ENCODE data around the gene NABP1.

Gene NABP1

GRCh38 chr2:191701696-191702095 is 23.8 kb downstream of the NABP1 start:
- no peak overlapping the region for H3K4me2 ChIP-seq
- no peak for TF ChIP-seq Cebpa-rat (IDR thresholded peaks at IDR 0.05)
- no peaks in the 10 kb centered on the region for H3K27me3 ChIP-seq
- H3K36me3 ChIP-seq, result peaks cover 0 to 13% (median 0%) of the 10 kb centered on the region in 11 experiments; a peak in 3 of 22 replicates
- no peak overlapping the region for H3K4me3 ChIP-seq
- H3K9me3 ChIP-seq (replicated peaks in 1 of 11), result peaks cover 0 to 7% (median 0%) of the 10 kb centered on the region in 11 experiments; a peak in 3 of 22 replicates
- peaks cover 0 to 3% (median 0%) of the 10 kb centered on the region in 10 experiments; a peak in 2 of 20 replicates for H3K4me1 ChIP-seq
- no peak overlapping the region for H3K9ac ChIP-seq
- H3K27ac ChIP-seq, result no peak overlapping the region
- H4K20me1 ChIP-seq, result 0 out of 22 replicates have a peak, but pooled peaks cover 0 to 4% (median 0%) of the 10 kb centered on the region in 11 experiments

GRCh38 chr2:191703079-191703725 is 25.3 kb downstream of the NABP1 start:
- Histone ChIP-seq H3K27me3 (no peaks in the 10 kb centered on the region), H3K27ac (no peak overlapping the region), H3K4me2 (no peak overlapping the region), H3K9me3 (replicated peaks in 1 of 11) (peaks cover 0 to 7% (median 0%) of the 10 kb centered on the region in 11 experiments; a peak in 3 of 22 replicates), H4K20me1 (no peaks in the 10 kb centered on the region), H3K4me3 (no peak overlapping the region), H3K36me3 (peaks cover 0 to 8% (median 0%) of the 10 kb centered on the region in 11 experiments; a peak in 1 of 22 replicates), H3K9ac (no peak overlapping the region), H3K4me1 (no peaks in the 10 kb centered on the region)
- TF ChIP-seq Cebpa-rat (IDR thresholded peaks at IDR 0.05), result no peak

- Histone ChIP-seq H3K4me3 (no peak overlapping the region), H3K36me3 (peaks cover 0 to 16% (median 0%) of the 10 kb centered on the region in 11 experiments; a peak in 2 of 22 replicates), H3K27ac (no peak overlapping the region), H4K20me1 (no peaks in the 10 kb centered on the region), H3K9ac (no peak overlapping the region), H3K27me3 (no peaks in the 10 kb centered on the region), H3K4me2 (no peak overlapping the region), H3K4me1 (peaks cover 0 to 7% (median 3%) of the 10 kb centered on the region in 10 experiments; a peak in 13 of 20 replicates), H3K9me3 (replicated peaks in 1 of 11) (no peaks in the 10 kb centered on the region)
- TF ChIP-seq Cebpa-rat (IDR thresholded peaks at IDR 0.05), result peak in 2 of 11 experiments; percentile 24 to 41; a peak in 2 of 22 replicates
Measured at GRCh38 chr2:191705084-191705483, 27.1 kb downstream of the NABP1 start.

- H3K27ac ChIP-seq, result no peak overlapping the region
- H3K27me3 ChIP-seq, result no peaks in the 10 kb centered on the region
- peaks cover 0 to 16% (median 0%) of the 10 kb centered on the region in 11 experiments; a peak in 2 of 22 replicates for H3K36me3 ChIP-seq
- H3K9me3 ChIP-seq (replicated peaks in 1 of 11), result no peaks in the 10 kb centered on the region
- no peak overlapping the region for H3K9ac ChIP-seq
- H3K4me2 ChIP-seq, result no peak overlapping the region
- H4K20me1 ChIP-seq, result no peaks in the 10 kb centered on the region
- TF ChIP-seq Cebpa-rat (IDR thresholded peaks at IDR 0.05), result no peak
- peaks cover 0 to 13% (median 9%) of the 10 kb centered on the region in 10 experiments; a peak in 15 of 20 replicates for H3K4me1 ChIP-seq
- H3K4me3 ChIP-seq, result no peak overlapping the region
Measured at GRCh38 chr2:191705701-191706100, 27.8 kb downstream of the NABP1 start.

GRCh38 chr2:191706791-191707190 is 28.9 kb downstream of the NABP1 start:
- H3K27ac ChIP-seq, result no peak overlapping the region
- no peaks in the 10 kb centered on the region for H4K20me1 ChIP-seq
- H3K4me2 ChIP-seq, result no peak overlapping the region
- H3K9ac ChIP-seq, result no peak overlapping the region
- no peak overlapping the region for H3K4me3 ChIP-seq
- H3K4me1 ChIP-seq, result peaks cover 0 to 14% (median 9%) of the 10 kb centered on the region in 10 experiments; a peak in 15 of 20 replicates
- TF ChIP-seq Cebpa-rat (IDR thresholded peaks at IDR 0.05), result no peak
- no peaks in the 10 kb centered on the region for H3K27me3 ChIP-seq
- H3K9me3 ChIP-seq (replicated peaks in 1 of 11), result no peaks in the 10 kb centered on the region
- H3K36me3 ChIP-seq, result peaks cover 0 to 11% (median 0%) of the 10 kb centered on the region in 11 experiments; a peak in 2 of 22 replicates

- H3K9me3 ChIP-seq (replicated peaks in 1 of 11), result no peaks in the 10 kb centered on the region
- TF ChIP-seq Cebpa-rat (IDR thresholded peaks at IDR 0.05), result no peak
- H3K4me2 ChIP-seq, result no peak overlapping the region
- no peaks in the 10 kb centered on the region for H3K27me3 ChIP-seq
- H4K20me1 ChIP-seq, result no peaks in the 10 kb centered on the region
- H3K4me1 ChIP-seq, result peaks cover 0 to 14% (median 9%) of the 10 kb centered on the region in 10 experiments; a peak in 15 of 20 replicates
- H3K9ac ChIP-seq, result no peak overlapping the region
- peaks cover 0 to 9% (median 0%) of the 10 kb centered on the region in 11 experiments; a peak in 2 of 22 replicates for H3K36me3 ChIP-seq
- no peak overlapping the region for H3K27ac ChIP-seq
- no peak overlapping the region for H3K4me3 ChIP-seq
Measured at GRCh38 chr2:191707542-191707941, 29.6 kb downstream of the NABP1 start.

GRCh38 chr2:191710411-191710900 is 32.5 kb downstream of the NABP1 start:
- peaks cover 0 to 9% (median 0%) of the 10 kb centered on the region in 11 experiments; a peak in 2 of 22 replicates for H3K36me3 ChIP-seq
- no peak overlapping the region for H3K9ac ChIP-seq
- no peaks in the 10 kb centered on the region for H4K20me1 ChIP-seq
- H3K4me3 ChIP-seq, result no peak overlapping the region
- TF ChIP-seq Cebpa-rat (IDR thresholded peaks at IDR 0.05), result no peak
- H3K27ac ChIP-seq, result no peak overlapping the region
- H3K9me3 ChIP-seq (replicated peaks in 1 of 11), result no peaks in the 10 kb centered on the region
- peaks cover 0 to 14% (median 9%) of the 10 kb centered on the region in 10 experiments; a peak in 15 of 20 replicates for H3K4me1 ChIP-seq
- no peaks in the 10 kb centered on the region for H3K27me3 ChIP-seq
- peak overlapping the region in 9 of 11 experiments; percentile 5 to 35 (median 16); a peak in 12 of 22 replicates for H3K4me2 ChIP-seq

GRCh38 chr2:191711621-191712020 is 33.7 kb downstream of the NABP1 start:
- Histone ChIP-seq H4K20me1 (no peaks in the 10 kb centered on the region), H3K4me2 (no peak overlapping the region)

GRCh38 chr2:191713837-191714236 is 35.9 kb downstream of the NABP1 start:
- H3K9me3 ChIP-seq (replicated peaks in 1 of 11), result no peaks in the 10 kb centered on the region
- no peak overlapping the region for H3K27ac ChIP-seq
- H3K4me1 ChIP-seq, result peaks cover 0 to 14% (median 9%) of the 10 kb centered on the region in 10 experiments; a peak in 15 of 20 replicates

More at GRCh38 chr2:191711621-191712020, 33.7 kb downstream of the NABP1 start:
- H3K9me3 ChIP-seq (replicated peaks in 1 of 11), result no peaks in the 10 kb centered on the region
- no peak overlapping the region for H3K27ac ChIP-seq
- peaks cover 0 to 14% (median 9%) of the 10 kb centered on the region in 10 experiments; a peak in 15 of 20 replicates for H3K4me1 ChIP-seq
- no peak overlapping the region for H3K9ac ChIP-seq
- peaks cover 0 to 9% (median 0%) of the 10 kb centered on the region in 11 experiments; a peak in 2 of 22 replicates for H3K36me3 ChIP-seq
- no peaks in the 10 kb centered on the region for H3K27me3 ChIP-seq
- no peak for TF ChIP-seq Cebpa-rat (IDR thresholded peaks at IDR 0.05)
- no peak overlapping the region for H3K4me3 ChIP-seq

More at GRCh38 chr2:191713837-191714236, 35.9 kb downstream of the NABP1 start:
- no peak overlapping the region for H3K9ac ChIP-seq
- no peak overlapping the region for H3K4me3 ChIP-seq
- H3K27me3 ChIP-seq, result no peaks in the 10 kb centered on the region
- no peak overlapping the region for H3K4me2 ChIP-seq
- TF ChIP-seq Cebpa-rat (IDR thresholded peaks at IDR 0.05), result no peak
- H4K20me1 ChIP-seq, result no peaks in the 10 kb centered on the region
- H3K36me3 ChIP-seq, result peaks cover 0 to 3% (median 0%) of the 10 kb centered on the region in 11 experiments; a peak in 2 of 22 replicates

Measured in BLaER1 treated with 17β-estradiol and CSF1 and Interleukin-3, amounts not matched to agents 10 nM and 100 nM (cell line).